CD4-positive, alpha-beta T cell treated with Interleukin-21 for 1 hour (primary cell): ENCODE measurements around the gene GEMIN8.

ENCODE experiments used
- DNase-seq: peaks from one replicate; pipeline ENCODE4 v3.0.0-alpha.2; 2020

GEMIN8 gene, protein sequence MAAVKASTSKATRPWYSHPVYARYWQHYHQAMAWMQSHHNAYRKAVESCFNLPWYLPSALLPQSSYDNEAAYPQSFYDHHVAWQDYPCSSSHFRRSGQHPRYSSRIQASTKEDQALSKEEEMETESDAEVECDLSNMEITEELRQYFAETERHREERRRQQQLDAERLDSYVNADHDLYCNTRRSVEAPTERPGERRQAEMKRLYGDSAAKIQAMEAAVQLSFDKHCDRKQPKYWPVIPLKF

DNA sequence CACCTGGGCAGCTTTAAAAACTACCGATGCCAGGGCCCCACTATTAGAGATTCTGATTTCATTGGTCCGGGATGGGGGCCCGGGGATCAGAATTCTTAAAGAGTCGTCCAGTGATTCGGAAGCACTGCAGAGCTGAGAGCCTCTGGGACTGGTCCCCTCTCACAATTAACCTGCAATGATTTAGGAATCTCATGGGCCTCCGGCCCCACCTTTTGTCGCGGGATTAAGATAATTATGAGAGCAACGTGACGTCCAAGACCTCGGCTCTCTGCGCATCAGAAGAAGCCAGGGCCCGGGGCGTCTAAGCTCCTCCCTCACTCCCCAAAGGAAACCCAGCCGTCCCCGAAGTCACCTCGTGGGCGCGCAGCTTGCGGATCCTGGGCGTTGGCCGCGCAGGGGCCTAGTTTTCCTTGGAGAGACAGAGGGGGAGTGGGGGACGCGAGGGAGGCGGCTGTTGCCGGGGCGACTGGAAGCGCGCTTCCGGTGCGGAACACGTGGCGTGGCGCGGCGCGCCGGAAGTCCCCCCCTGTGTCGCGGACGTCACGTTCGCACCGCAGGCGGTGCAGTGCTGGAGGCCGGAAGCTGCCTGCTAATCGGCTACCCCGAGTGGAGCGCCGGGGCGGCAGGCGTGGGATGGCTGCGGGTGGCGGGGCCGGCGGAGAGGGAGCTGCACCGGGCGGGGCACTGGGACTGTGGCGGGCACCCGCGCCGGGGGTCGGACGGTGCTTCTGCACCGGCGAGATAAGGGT lies at the start of gene GEMIN8:
Gene GEMIN8 (minus strand): TSS at position 468 of the 749 bp plus-strand sequence. CDS start 8,414 bp downstream, outside the sequence.
- peak; percentile 86 for DNase-seq

GRCh38 chrX:14076639-14077038 lies 46.9 kb upstream of the GEMIN8 start:
- DNase-seq = no peak

DNA sequence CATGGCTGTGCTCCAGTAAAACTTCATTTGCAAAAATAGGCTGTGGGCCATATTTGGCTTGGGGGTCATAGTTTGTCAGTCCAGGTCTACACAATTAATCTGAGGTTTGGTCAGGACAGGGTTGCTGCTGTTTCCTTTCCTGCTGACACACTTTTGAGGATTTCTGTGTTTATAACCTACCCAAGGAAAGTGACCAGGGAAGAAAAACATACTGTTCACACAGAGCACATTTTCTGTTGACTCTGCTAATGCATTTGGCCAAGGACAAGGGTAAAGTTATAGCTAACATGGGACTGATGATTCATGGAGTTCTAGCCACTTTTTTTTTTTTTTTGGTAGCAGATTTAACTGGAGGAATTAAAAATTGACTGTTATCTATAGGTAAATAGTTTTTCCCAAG lies 43.9 kb upstream of the GEMIN8 start:
- no peak for DNase-seq

GRCh38 chrX:14073071-14073470 lies 43.4 kb upstream of the GEMIN8 start:
- DNase-seq = no peak

DNA sequence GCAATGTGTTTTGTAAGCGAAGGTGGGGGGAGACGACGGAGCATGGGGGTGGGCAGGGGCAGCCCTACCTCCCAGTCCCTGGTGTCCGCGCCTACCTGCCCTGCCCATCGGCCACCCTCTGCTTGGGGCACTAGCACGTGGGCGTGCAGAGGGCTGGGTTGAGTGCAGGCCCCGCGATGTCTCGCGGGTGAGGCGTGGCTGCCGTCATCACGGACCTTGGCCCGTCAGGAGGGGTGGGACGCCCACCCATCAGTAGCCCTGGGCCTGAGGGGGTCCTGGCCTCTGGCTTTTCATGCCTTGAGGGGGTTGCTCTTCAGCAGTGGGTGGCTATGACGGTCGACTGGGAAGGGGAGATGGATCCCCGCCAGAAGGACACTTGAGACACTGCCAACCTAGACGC lies 36.1 kb upstream of the GEMIN8 start:
- no peak for DNase-seq

DNA sequence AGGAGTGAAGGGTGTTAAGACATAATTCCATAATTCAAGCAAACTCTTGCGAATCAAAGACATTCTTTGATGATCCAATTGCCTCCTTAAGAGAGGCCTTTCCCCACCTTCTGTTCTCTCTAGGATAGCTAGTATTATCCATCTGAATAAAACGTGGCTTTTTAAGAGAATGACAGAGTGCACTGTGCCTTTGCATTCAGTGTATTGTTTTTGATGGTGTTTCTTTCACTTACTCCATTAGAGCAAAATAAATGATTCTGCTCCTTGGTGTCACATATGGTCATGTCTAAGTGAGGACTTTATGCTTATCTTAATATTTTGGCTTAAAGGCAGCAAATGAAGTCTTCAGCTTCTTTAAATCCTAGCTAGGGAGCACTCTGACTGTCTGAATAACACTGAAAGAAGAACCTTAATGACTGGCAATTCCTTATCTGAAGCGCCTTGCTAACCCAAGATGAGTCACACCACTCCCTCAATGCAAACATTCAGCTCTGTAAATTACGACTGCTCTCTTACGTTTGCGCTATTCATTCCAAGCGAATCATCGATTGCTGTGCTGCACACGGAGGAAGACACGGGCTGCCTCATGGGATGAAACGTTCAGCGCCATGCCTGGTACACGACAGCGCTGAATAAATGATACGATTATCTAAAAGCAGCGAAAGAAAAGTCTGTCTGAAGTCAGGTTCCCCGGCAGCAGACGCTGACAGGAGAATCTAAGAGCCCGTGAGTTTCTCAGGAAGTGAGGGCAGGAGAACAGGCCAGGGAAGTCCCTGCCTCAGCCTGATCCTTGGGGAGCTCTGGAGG lies 35.1 kb upstream of the GEMIN8 start:
- no peak for DNase-seq

DNA sequence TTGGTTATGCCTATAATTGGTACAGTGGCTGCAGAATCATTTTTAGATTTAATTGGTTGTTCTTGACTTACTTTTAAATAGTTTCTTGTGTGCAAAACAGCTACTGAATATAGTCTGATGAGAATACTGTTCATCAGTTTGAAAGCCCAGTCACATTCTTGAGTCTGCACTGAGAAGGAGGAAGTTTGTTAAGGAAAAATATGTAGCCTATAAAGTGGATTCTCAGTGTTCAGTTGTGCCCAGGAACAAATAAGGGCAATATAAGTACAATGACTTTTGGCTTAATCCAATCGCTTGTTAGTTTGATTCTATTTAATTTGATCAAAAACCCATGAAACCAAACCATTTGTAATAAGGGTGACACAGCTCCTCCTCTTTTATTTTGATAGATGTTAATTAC lies 32.8 kb upstream of the GEMIN8 start:
- DNase-seq = no peak

GRCh38 chrX:14056206-14056605 lies 26.5 kb upstream of the GEMIN8 start:
- DNase-seq = no peak

DNA sequence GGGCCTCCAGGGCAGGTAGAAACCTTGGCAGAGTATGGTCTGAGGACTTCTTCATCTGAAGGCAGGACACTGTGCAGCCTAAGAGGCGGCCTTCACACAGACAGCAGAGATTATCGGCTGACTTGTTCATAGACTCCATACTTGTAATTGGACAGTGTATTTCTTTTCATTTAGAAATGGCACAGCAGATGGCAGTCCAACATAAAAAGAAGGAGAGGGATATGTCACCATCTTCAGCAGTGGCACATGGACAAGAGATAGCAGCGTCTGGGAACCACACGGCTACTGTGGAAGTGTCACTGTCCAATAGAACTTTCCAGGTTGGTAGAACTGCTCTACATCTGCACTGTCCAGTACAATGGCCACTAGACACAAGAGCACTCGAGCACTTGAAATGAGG lies 21.7 kb upstream of the GEMIN8 start:
- DNase-seq = no peak

- no peak for DNase-seq
These were observed 21.0 kb upstream of the GEMIN8 start for GRCh38 chrX:14050709-14051108.

GRCh38 chrX:14043209-14043608 lies 13.5 kb upstream of the GEMIN8 start:
- DNase-seq = no peak

- peak; percentile 69 for DNase-seq
These were observed 9.7 kb upstream of the GEMIN8 start for GRCh38 chrX:14039344-14039743.

- DNase-seq = no peak
These were observed 8.8 kb upstream of the GEMIN8 start for GRCh38 chrX:14038375-14039085.

- peak; percentile 66 for DNase-seq
These were observed 2.7 kb upstream of the GEMIN8 start for GRCh38 chrX:14032406-14032805.

DNA sequence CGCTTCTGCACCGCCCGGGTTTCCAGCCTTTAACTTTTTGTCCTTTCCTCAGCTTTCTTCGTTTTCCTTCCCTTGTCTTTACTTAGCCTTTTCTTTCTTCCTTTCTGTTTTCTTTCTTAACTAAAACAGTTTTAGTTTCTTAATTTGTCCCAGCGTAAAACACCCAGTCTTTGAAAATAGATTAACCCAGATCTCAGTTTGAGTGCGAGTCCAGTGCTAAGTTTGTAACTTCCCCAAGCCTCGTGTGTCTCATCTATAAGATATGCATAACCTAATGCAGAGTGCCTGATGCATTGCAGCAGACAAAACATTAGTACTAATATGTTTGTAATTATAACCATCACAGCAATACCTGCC lies 460 bp upstream of the GEMIN8 start:
- DNase-seq = no peak

GRCh38 chrX:14029039-14029424 lies 660 bp downstream of the GEMIN8 start:
- no peak for DNase-seq

- no peak for DNase-seq
These were observed 1.2 kb downstream of the GEMIN8 start for GRCh38 chrX:14028473-14028872.

DNA sequence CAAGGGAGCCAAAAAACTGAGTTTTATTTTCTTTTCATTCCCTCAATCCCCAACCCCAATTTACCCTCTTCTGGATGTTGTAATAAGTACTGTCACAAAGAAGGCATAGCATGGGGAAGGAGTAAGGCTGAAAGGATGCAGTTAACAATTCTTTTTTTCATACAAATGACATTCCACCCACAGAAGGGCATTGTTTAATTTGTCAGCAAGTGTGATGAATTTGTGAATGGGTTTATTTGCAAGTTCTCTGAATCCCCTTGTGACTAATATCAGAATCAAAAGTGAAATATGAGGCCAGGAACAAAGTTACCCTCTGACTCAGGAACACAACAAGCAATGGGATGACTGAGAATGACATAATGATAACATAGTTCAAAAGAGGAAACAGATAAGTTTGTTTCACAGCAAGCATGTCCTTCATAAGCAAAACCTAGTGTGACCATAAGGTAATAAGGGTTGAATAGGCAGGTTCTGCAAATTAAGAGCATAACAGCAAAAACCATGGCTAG lies 2.1 kb downstream of the GEMIN8 start:
- DNase-seq = peak; percentile 17

DNA sequence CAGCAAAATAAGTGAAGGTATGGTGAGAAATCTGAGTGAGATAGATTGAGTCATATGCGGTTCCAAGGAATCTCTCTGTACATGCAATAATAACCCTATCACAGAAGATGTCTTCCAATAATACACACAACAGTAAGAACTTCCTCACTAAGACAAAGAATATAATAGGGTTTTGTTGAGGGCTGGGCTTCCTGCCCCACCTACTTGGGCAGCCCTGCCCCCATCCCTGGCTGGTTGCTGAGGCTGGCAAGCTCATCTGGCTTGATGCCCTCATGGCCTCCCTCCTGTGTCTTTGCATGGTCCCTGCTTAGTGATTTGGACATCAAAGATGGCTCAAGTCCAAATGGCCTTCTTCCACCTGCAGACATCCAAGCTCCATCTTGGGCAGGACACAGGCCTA lies 2.7 kb downstream of the GEMIN8 start:
- DNase-seq = peak; percentile 31

GRCh38 chrX:14026121-14026520 lies 3.6 kb downstream of the GEMIN8 start:
- DNase-seq = no peak

DNA sequence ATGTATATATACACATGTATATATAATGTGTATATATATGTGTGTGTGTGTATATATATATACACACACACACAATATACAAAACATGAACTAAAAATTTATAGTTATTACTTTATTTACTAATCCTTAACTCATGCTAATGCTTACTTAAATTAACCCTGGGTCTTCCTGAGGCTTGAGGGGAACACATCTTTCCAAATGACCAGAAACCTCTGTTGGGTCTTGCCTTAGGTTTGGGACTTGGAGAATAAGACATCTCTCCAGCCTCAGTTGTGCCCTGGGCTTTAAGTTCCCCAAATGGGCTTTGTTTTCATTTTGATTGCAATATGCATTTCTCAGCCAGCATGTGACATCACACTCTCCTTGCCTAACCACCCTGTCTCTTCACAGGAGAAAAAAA lies 7.7 kb downstream of the GEMIN8 start:
- no peak for DNase-seq

- DNase-seq = no peak
These were observed 12.3 kb downstream of the GEMIN8 start for GRCh38 chrX:14017399-14017798.

DNA sequence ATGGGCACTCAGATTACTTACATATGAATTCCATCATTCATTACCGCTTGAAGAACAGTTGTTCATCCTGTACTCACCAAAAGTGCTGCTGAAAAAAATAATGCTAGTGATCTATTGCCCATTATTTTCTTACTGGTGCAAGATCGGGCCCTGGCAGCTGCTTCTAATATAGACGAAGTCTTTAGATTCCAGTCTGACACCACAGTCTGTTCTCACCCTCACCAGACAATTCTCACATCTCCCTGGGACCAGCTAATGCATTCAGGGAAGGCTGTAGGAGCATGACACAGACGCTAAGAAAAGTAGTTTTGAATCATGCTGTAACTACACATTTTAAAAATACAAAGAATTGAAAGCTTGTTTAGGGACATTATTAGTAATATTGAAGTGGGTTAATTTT lies 13.8 kb downstream of the GEMIN8 start:
- DNase-seq = no peak
